Gastrocnemius medialis (tissue), 4 donors: Measurements from ENCODE around the gene ZDHHC12.

Experiments
- CTCF ChIP-seq, 5 experiments: fragments of 450-650 bp in 3 of 5; fragments of 200-600 bp in 2 of 5; sonication (generic) in 2 of 5; IDR thresholded peaks in 4 of 5; conservative IDR thresholded peaks in 1 of 5; 1 replicate in 4 of 5; 2 replicates in 1 of 5; pipeline ENCODE4 v1.5.1; 2016 to 2019; ENCODE audit warnings: antibody characterized with exemption in 5 of 5, mild to moderate bottlenecking in 3 of 5, moderate library complexity in 3 of 5
- POLR2A ChIP-seq, 2 donors: fragments of 450-650 bp; IDR thresholded peaks; one replicate each; pipeline ENCODE4 v1.6.1; 2017; ENCODE audit warnings: antibody characterized with exemption in 2 of 2, mild to moderate bottlenecking in 2 of 2, moderate library complexity in 2 of 2

- TF ChIP-seq CTCF (IDR thresholded peaks at IDR 0.05 in 4 of 5, conservative IDR thresholded peaks at IDR 0.05 in 1 of 5) (no peak), POLR2A (IDR thresholded peaks at IDR 0.05) (no peak)
Observed at GRCh38 chr9:128713411-128713780, 10.5 kb downstream of the ZDHHC12 start.
